PC-9 (cell line): ENCODE data around the gene CLPSL2.

Experiments used
- CTCF ChIP-seq: fragments of 200-600 bp; sonication (generic); conservative IDR thresholded peaks from 2 replicates; pipeline ENCODE4 v1.6.1; 2017; ENCODE audit warnings: mixed run types, antibody characterized with exemption, mild to moderate bottlenecking, moderate library complexity
- EZH2 ChIP-seq: fragments of 200-600 bp; sonication (generic); IDR thresholded peaks from 2 replicates; pipeline ENCODE4 v1.8.0; 2017; ENCODE audit warnings: antibody characterized with exemption, low read depth

- TF ChIP-seq CTCF: no peak
- no peak for TF ChIP-seq EZH2
Measured at GRCh38 chr6:35731414-35731735, 45.0 kb upstream of the CLPSL2 start.
